A673 (cell line): ENCODE results near the gene HLCS. TPM values are rescaled to one million over a fixed set of nuclear protein-coding genes. Genes with fewer than 3 reads are reported as not detected.

Experiments used
- BruUV-seq: library from RNA; stranded (reverse); fragments of 400-500 nt; replicated peaks from 2 replicates; lab custom pipeline; 2021; lab: Mats Ljungman, UMichigan
- CTCF ChIA-PET: fragments of 300-600 bp; sonication (Branson Sonifier 250); formaldehyde crosslinking; loops from one replicate; lab custom pipeline; 2022; ENCODE audit warnings: antibody characterized with exemption; lab: Charles Lee
- POLR2A ChIA-PET: fragments of 300-600 bp; sonication (Branson Sonifier 250); formaldehyde crosslinking; loops from one replicate; lab custom pipeline; 2022; ENCODE audit warnings: antibody characterized with exemption; ENCODE audit not compliant: low non-redundant PET; lab: Charles Lee
- DNase-seq: peaks from one replicate; pipeline ENCODE4 v3.0.0-alpha.2; 2015; ENCODE audit warnings: low spot score
- H3K27ac ChIP-seq: fragments of 200-600 bp; sonication (generic); 2 replicates; pipeline ENCODE4 v1.5.1; 2016; ENCODE audit warnings: mixed run types, low read depth, mild to moderate bottlenecking, mixed read lengths, antibody characterized with exemption, low read length; ENCODE audit not compliant: poor library complexity, severe bottlenecking
- H3K27me3 ChIP-seq: fragments of 200-600 bp; sonication (generic); replicated peaks from 2 replicates; pipeline ENCODE4 v1.6.1; 2017; ENCODE audit warnings: mixed run types, low read depth, mild to moderate bottlenecking, mixed read lengths, antibody characterized with exemption, low read length; ENCODE audit not compliant: insufficient read depth, poor library complexity
- H3K36me3 ChIP-seq: fragments of 200-600 bp; sonication (generic); 2 replicates; pipeline ENCODE4 v1.6.1; 2016; ENCODE audit warnings: mixed run types, mild to moderate bottlenecking, mixed read lengths, antibody characterized with exemption, low read length; ENCODE audit not compliant: insufficient read depth, poor library complexity, severe bottlenecking
- H3K4me1 ChIP-seq: fragments of 200-600 bp; sonication (generic); 2 replicates; pipeline ENCODE4 v1.6.1; 2017; ENCODE audit warnings: mixed run types, mild to moderate bottlenecking, mixed read lengths, antibody characterized with exemption, low read length; ENCODE audit not compliant: insufficient read depth, poor library complexity, severe bottlenecking
- H3K4me3 ChIP-seq: fragments of 200-600 bp; sonication (generic); 2 replicates; pipeline ENCODE4 v1.5.1; 2016; ENCODE audit warnings: low read depth, mixed run types, mild to moderate bottlenecking, mixed read lengths, low read length; ENCODE audit not compliant: poor library complexity, severe bottlenecking
- H3K9me3 ChIP-seq: fragments of 200-600 bp; sonication (generic); 2 replicates; pipeline ENCODE4 v1.6.1; 2016; ENCODE audit warnings: mixed run types, low read depth, mild to moderate bottlenecking, mixed read lengths, antibody characterized with exemption, low read length; ENCODE audit not compliant: poor library complexity, severe bottlenecking
- CTCF ChIP-seq: fragments of 300-800, 200-600 bp; sonication (generic); conservative IDR thresholded peaks from 2 replicates; pipeline ENCODE4 v1.5.1; 2017; ENCODE audit warnings: low read depth, mild to moderate bottlenecking, antibody characterized with exemption, low read length, moderate library complexity, mixed read lengths
- EZH2 ChIP-seq: fragments of 200-600 bp; sonication (generic); IDR thresholded peaks from 2 replicates; pipeline ENCODE4 v1.6.1; 2017; ENCODE audit warnings: borderline replicate concordance, low read depth, mild to moderate bottlenecking, mixed read lengths, antibody characterized with exemption, low read length; ENCODE audit not compliant: poor library complexity, severe bottlenecking
- intact Hi-C: fragments of 100-400 bp; cut with micrococcal nuclease; formaldehyde crosslinking; loops from one replicate; pipeline ENCODE4 v1.10.0; 2022; ENCODE audit not compliant: unreplicated experiment
- total RNA-seq: library from RNA; stranded (reverse); gene quantifications from 2 replicates; pipeline ENCODE4 v1.2.3, GENCODE V29; 2021

The HLCS gene
- total RNA-seq, 1 experiment from 2014 or later = 15.3 TPM

- Histone ChIP-seq H3K36me3 (no peaks in the 10 kb centered on the region), H3K27me3 (no peaks in the 10 kb centered on the region), H3K4me3 (no peak overlapping the region), H3K9me3 (peaks cover 4% of the 10 kb centered on the region), H3K4me1 (peaks cover 32% of the 10 kb centered on the region), H3K27ac (peak overlapping the region; percentile 43)
- no peak for DNase-seq
- TF ChIP-seq CTCF = no peak
- TF ChIP-seq EZH2 = no peak
- POLR2A ChIA-PET = interaction anchor here (0.6 kb wide), 1 partner anchor 266 kb away, joined by 8 read pairs; no protein-coding TSS in a partner anchor
- CTCF ChIA-PET = interaction anchor here (0.6 kb wide), 1 partner anchor 29 kb away, joined by 3 read pairs; no protein-coding TSS in a partner anchor
- intact Hi-C loops = no loop called here
- BruUV-seq = no TSS peak
Measured at GRCh38 chr21:36888466-36888865, 78.0 kb downstream of the HLCS start.

- no peak overlapping the region for H3K4me3 ChIP-seq
- intact Hi-C loops = no loop called here
- DNase-seq = peak; percentile 79
- POLR2A ChIA-PET = interaction anchor here (0.6 kb wide), 1 partner anchor 265 kb away, joined by 8 read pairs; no protein-coding TSS in a partner anchor
- peaks cover 4% of the 10 kb centered on the region for H3K9me3 ChIP-seq
- CTCF ChIA-PET = interaction anchor here (0.6 kb wide), 1 partner anchor 30 kb away, joined by 3 read pairs; no protein-coding TSS in a partner anchor
- peaks cover 32% of the 10 kb centered on the region for H3K4me1 ChIP-seq
- H3K27ac ChIP-seq = peak overlapping the region; percentile 13
- H3K27me3 ChIP-seq = no peaks in the 10 kb centered on the region
- no peaks in the 10 kb centered on the region for H3K36me3 ChIP-seq
- no TSS peak for BruUV-seq
- TF ChIP-seq CTCF = no peak
- TF ChIP-seq EZH2 = no peak
Measured at GRCh38 chr21:36887963-36888362, 78.5 kb downstream of the HLCS start.

- no peaks in the 10 kb centered on the region for H3K27me3 ChIP-seq
- no peak overlapping the region for H3K27ac ChIP-seq
- no peaks in the 10 kb centered on the region for H3K36me3 ChIP-seq
- peaks cover 22% of the 10 kb centered on the region for H3K4me1 ChIP-seq
- intact Hi-C loops = no loop called here
- BruUV-seq = no TSS peak
- no peak for DNase-seq
- POLR2A ChIA-PET = no interaction called here
- TF ChIP-seq EZH2 (no peak), CTCF (no peak)
- peaks cover 4% of the 10 kb centered on the region for H3K9me3 ChIP-seq
- CTCF ChIA-PET = no interaction called here
- no peak overlapping the region for H3K4me3 ChIP-seq
Measured at GRCh38 chr21:36883532-36884486, 82.7 kb downstream of the HLCS start.
